Measurements from ENCODE around the gene IFNGR1.

- TF ChIP-seq CTCF (IDR thresholded peaks at IDR 0.05) = no peak
- TF ChIP-seq EZH2phosphoT487 (IDR thresholded peaks at IDR 0.05) = no peak
- no peak for TF ChIP-seq EZH2 (IDR thresholded peaks at IDR 0.05)
These were observed 36.5 kb downstream of the IFNGR1 start for GRCh38 chr6:137182654-137183073.

Data from neural progenitor cell (in vitro differentiated cells).